DND-41 (cell line): ENCODE measurements around the gene PSPH.
A peak's percentile ranks its signal among the peaks of the same experiment; 100 is the strongest.

Source experiments
- ATAC-seq: fragments of 200-7000 bp; cut with Tn5 transposase; 3 replicates; pipeline ENCODE4 v1.9.1; 2021; ENCODE audit warnings: low read depth; ENCODE audit not compliant: insufficient read depth
- DNase-seq: peaks from one replicate; pipeline ENCODE4 v3.0.0-alpha.2; 2020
- H2AFZ ChIP-seq: 2 replicates; pipeline ENCODE4 v1.6.0; 2012; ENCODE audit warnings: low read depth, low read length
- H3K27ac ChIP-seq: 2 replicates; pipeline ENCODE4 v1.5.1; 2012; ENCODE audit warnings: low read length, inconsistent platforms
- H3K27me3 ChIP-seq: fragments of 200-600 bp; sonication (generic); 2 replicates; pipeline ENCODE4 v1.6.0; 2012; ENCODE audit warnings: low read length, mild to moderate bottlenecking, inconsistent platforms; ENCODE audit not compliant: insufficient read depth, poor library complexity
- H3K36me3 ChIP-seq: 2 replicates; pipeline ENCODE4 v1.5.1; 2012; ENCODE audit warnings: low read length, inconsistent platforms; ENCODE audit not compliant: insufficient read depth
- H3K4me1 ChIP-seq: 2 replicates; pipeline ENCODE4 v1.5.1; 2012; ENCODE audit warnings: mild to moderate bottlenecking, low read length; ENCODE audit not compliant: insufficient read depth
- H3K4me2 ChIP-seq: 2 replicates; pipeline ENCODE4 v1.6.0; 2012; ENCODE audit warnings: mild to moderate bottlenecking, moderate library complexity, low read length, inconsistent platforms; ENCODE audit not compliant: insufficient read depth
- H3K4me3 ChIP-seq, 2 experiments: fragments of 200-600 bp in 1 of 2; shearing (Covaris generic) in 1 of 2; 2 replicates each; pipeline ENCODE4 v1.5.1; 2012 to 2016; ENCODE audit warnings: inconsistent platforms in 2 of 2, low read length in 2 of 2, mild to moderate bottlenecking in 2 of 2, low read depth in 1 of 2, moderate library complexity in 1 of 2
- H3K79me2 ChIP-seq: 2 replicates; pipeline ENCODE4 v1.6.0; 2012; ENCODE audit warnings: low read length, inconsistent platforms; ENCODE audit not compliant: insufficient read depth
- H3K9ac ChIP-seq: 2 replicates; pipeline ENCODE4 v1.6.0; 2012; ENCODE audit warnings: low read depth, mild to moderate bottlenecking, inconsistent platforms, low read length, moderate library complexity
- H3K9me3 ChIP-seq: 2 replicates; pipeline ENCODE4 v1.5.1; 2012; ENCODE audit warnings: low read length, moderate library complexity, mild to moderate bottlenecking, inconsistent platforms; ENCODE audit not compliant: insufficient read depth, severe bottlenecking
- H4K20me1 ChIP-seq: 2 replicates; pipeline ENCODE4 v1.6.0; 2012; ENCODE audit warnings: low read length; ENCODE audit not compliant: insufficient read depth
- EZH2 ChIP-seq: IDR thresholded peaks from 3 replicates; pipeline ENCODE4 v1.6.1; 2012; ENCODE audit warnings: borderline replicate concordance, low read depth, mild to moderate bottlenecking, moderate library complexity, low read length, inconsistent platforms; ENCODE audit not compliant: severe bottlenecking
- TF ChIP-seq, protein P1 (sequence below): IDR thresholded peaks from 2 replicates; pipeline ENCODE4 v1.5.1; 2012; ENCODE audit warnings: borderline replicate concordance, low read length, moderate library complexity, mild to moderate bottlenecking; ENCODE audit not compliant: poor library complexity, severe bottlenecking; ENCODE audit errors: extremely low read depth

The PSPH gene

DNA sequence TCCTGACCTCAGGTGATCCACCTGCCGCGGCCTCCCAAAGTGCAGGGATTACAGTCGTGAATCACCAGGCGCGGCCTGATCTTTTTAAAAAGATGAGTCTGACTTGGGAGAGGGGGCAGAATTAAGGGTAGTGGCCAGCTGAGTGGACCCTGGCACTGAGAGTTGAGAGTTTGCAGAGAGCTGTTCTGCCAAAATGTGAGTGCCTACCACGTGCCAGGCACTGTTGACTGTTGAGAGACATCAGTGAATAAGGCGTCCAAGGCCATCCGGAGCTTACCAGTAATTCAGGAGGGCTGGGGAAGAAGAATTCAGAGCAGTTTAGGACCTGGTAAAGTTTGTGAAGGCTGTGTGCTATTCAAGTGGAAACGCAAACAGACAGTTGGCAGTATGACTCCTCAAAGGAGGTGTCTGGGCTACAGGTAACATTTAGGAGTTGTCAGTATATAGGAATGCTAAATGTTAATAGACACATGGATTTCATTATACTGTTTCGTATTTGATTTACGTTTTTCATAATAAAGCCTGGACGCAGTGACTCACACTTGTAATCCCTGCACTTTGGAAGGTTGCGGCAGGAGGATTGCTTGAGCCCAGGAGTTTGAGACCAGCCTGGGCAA is 85.3 kb downstream of the PSPH start:
- peak overlapping the region; percentile 22; the same call in 1 of the 2 replicates for H3K27ac ChIP-seq
- peak overlapping the region; percentile 90 for H3K4me2 ChIP-seq
- peaks cover 26% of the 10 kb centered on the region for H3K36me3 ChIP-seq
- H3K79me2 ChIP-seq, result peaks cover 74% of the 10 kb centered on the region
- H3K4me3 ChIP-seq, result peak overlapping the region in 1 of 2 experiments; percentile 100; a peak in 2 of 4 replicates
- H3K9ac ChIP-seq, result peak overlapping the region; percentile 96; the same call in 1 of the 2 replicates
- TF ChIP-seq, protein P1, sequence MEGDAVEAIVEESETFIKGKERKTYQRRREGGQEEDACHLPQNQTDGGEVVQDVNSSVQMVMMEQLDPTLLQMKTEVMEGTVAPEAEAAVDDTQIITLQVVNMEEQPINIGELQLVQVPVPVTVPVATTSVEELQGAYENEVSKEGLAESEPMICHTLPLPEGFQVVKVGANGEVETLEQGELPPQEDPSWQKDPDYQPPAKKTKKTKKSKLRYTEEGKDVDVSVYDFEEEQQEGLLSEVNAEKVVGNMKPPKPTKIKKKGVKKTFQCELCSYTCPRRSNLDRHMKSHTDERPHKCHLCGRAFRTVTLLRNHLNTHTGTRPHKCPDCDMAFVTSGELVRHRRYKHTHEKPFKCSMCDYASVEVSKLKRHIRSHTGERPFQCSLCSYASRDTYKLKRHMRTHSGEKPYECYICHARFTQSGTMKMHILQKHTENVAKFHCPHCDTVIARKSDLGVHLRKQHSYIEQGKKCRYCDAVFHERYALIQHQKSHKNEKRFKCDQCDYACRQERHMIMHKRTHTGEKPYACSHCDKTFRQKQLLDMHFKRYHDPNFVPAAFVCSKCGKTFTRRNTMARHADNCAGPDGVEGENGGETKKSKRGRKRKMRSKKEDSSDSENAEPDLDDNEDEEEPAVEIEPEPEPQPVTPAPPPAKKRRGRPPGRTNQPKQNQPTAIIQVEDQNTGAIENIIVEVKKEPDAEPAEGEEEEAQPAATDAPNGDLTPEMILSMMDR, result no peak
- TF ChIP-seq EZH2, result no peak
- no peak for DNase-seq
- no peak for ATAC-seq
- H4K20me1 ChIP-seq, result peaks cover 19% of the 10 kb centered on the region
- H3K27me3 ChIP-seq, result no peaks in the 10 kb centered on the region
- H3K4me1 ChIP-seq, result peaks cover 33% of the 10 kb centered on the region
- no peak overlapping the region for H2AFZ ChIP-seq
- no peaks in the 10 kb centered on the region for H3K9me3 ChIP-seq

DNA sequence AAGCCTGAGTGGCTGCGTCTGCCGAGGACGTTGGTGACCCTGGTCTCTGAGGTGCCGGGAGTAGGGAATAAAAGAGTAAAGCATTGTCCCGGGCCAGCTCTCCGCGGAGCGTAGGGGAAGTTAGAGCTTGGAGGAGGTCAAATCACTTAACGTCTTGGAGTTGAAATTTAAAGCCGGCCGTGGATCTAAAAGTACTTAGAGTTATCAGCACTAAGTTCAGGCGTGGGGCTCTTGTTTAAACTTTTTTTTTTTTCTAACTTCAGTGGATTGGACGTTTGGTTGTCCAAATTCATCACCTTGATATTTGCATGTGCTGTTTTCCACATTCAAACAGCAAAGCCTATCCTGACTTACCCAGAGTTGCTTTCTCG is 86.2 kb downstream of the PSPH start:
- Histone ChIP-seq H3K4me3 (peak overlapping the region; percentile 99 to 100), H3K9ac (peak overlapping the region; percentile 96), H3K27me3 (no peaks in the 10 kb centered on the region), H3K9me3 (no peaks in the 10 kb centered on the region), H3K27ac (peak overlapping the region; percentile 86), H3K36me3 (peaks cover 21% of the 10 kb centered on the region), H4K20me1 (peaks cover 13% of the 10 kb centered on the region), H3K79me2 (peaks cover 66% of the 10 kb centered on the region), H3K4me2 (peak overlapping the region; percentile 90), H3K4me1 (peaks cover 33% of the 10 kb centered on the region), H2AFZ (peak overlapping the region; percentile 90)
- ATAC-seq (peak; percentile 67), DNase-seq (peak; percentile 45)
- TF ChIP-seq EZH2, result no peak
- TF ChIP-seq, protein P1, result no peak

DNA sequence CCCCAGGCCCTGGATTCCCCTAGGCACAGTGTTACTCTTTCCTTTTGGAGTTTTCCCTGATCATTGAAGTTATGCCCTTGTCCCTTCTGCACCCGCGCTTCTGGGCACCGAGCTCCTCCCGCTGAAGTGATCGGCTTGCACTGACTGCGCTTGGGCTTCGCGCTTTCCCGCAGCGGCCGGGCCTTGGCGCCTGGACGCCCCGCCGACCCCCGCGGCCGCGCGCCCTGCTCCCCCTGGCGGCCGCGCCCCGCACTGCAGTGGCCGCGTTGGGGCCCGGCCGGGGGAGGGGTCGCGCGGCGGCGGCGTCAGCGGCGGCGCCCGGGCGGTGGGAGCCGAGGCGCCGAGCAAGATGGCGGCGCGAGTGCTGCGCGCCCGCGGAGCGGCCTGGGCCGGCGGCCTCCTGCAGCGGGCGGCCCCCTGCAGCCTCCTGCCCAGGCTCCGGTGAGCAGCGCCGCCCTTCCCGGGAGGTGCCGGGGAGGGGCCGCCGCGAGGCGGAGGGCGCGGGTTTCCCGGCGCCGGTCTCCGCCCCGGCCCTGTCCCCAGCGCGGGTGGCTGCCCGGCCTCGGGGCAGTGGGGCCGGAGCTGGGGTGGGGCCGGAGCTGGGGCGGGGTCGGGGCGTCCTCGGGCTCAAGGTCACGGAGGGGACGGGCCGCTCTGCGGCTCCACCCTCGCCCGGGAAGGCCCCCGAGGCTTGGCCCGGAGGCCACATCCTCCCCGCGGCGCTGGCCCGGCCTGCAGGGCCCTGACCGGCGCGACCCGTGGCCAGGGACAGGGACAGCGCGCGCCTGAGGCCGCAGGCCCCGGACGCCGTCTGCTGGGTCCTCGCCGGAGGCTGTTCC is 86.8 kb downstream of the PSPH start, which contains the start of gene NIPSNAP2:
NIPSNAP2 (plus strand) TSS at position 325 of the 839 bp plus-strand sequence; CDS start at position 350, 25 bp downstream.
- DNase-seq (peak; percentile 65), ATAC-seq (peak; percentile 80)
- H2AFZ ChIP-seq, result peak within 1 kb of the TSS; percentile 97
- peaks cover 62% of the 10 kb centered on the region for H3K79me2 ChIP-seq
- peak within 1 kb of the TSS; percentile 99 to 100 for H3K4me3 ChIP-seq
- H3K4me2 ChIP-seq, result peak within 1 kb of the TSS; percentile 90
- no peaks in the 10 kb centered on the region for H3K9me3 ChIP-seq
- TF ChIP-seq, protein P1, result peak; percentile 71
- no peak for TF ChIP-seq EZH2
- no peaks in the 10 kb centered on the region for H3K27me3 ChIP-seq
- peak within 1 kb of the TSS; percentile 96 for H3K9ac ChIP-seq
- peaks cover 10% of the 10 kb centered on the region for H4K20me1 ChIP-seq
- H3K27ac ChIP-seq, result peak within 1 kb of the TSS; percentile 86
- H3K36me3 ChIP-seq, result peaks cover 21% of the 10 kb centered on the region
- peaks cover 33% of the 10 kb centered on the region for H3K4me1 ChIP-seq
